A172 (cell line): Measurements from ENCODE around the gene CLSTN3. TPM values are rescaled to one million over a fixed set of nuclear protein-coding genes. Genes with fewer than 3 reads are reported as not detected.
"Not testable (repeated sequence)": the region's sequence is repeated elsewhere in the genome, so short reads cannot be mapped to it uniquely, and the experiment has no call there.

ENCODE experiments used
- DNase-seq: peaks from one replicate; pipeline ENCODE4 v3.0.0-alpha.2; 2015; ENCODE audit warnings: low spot score
- total RNA-seq: library from RNA; depleted of rRNA; stranded (reverse); fragments of >200 nt; shearing (Covaris generic); gene quantifications from 2 replicates; pipeline ENCODE4 v1.2.3, GENCODE V29; 2014

The CLSTN3 gene
- total RNA-seq, 1 experiment from 2014 or later = 8.5 TPM

DNA sequence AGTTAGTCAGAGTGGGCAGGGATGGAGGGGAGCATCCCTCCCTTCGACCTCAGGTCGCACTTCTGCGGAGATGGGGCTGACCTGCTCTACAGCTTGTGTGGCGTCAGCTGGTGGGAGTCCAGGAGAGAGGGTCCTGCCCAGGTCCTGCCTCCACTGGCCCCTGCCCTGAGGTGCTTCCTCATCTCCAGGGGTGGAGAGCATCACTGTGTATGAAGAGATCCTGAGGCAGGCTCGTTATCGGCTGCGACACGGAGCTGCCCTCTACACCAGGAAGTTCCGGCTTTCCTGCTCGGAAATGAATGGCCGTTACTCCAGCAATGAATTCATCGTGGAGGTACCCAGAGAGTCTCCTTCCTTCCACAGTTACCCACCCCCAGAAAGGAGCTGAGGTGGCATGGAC, 20.2 kb downstream of the CLSTN3 start:
- no peak for DNase-seq

DNA sequence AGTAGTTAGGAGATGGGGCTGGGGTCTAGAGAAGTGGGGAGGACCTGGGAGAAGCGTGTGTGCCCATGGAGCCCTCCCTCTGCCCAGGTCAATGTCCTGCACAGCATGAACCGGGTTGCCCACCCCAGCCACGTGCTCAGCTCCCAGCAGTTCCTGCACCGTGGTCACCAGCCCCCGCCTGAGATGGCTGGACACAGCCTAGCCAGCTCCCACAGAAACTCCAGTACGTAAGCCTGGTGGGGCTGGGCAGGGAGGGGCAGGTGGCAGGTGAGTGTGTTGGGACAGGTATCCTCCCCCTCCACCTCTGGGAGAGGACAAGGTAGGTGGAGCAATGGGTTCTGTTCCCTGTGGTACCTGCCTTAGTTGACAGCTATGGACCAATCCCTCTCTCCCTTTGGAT, 20.7 kb downstream of the CLSTN3 start:
- no peak for DNase-seq

- DNase-seq = no peak
These were observed 21.4 kb downstream of the CLSTN3 start for GRCh38 chr12:7151532-7151931.

DNA sequence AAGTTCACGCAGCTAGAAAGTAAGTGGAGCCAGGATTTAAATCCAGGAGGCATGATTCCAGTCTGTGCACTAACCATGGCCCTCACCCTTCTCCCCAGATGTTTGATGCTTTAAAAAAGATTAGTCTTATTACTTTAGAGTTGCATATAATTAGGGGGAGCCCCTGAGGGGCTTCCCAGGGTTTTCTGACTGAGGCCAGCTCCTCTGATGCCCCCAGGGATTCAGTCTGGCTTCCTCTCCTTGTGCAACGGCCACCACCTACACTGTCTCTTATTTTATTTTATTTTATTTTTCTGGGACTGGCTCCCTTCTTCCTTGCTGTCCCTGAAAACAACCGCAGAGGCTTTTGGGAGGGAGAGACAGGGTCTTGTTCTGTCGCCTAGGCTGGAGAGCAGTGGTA, 22.6 kb downstream of the CLSTN3 start:
- no peak for DNase-seq

- no peak for DNase-seq
These were observed 23.9 kb downstream of the CLSTN3 start for GRCh38 chr12:7154042-7154441.

GRCh38 chr12:7154901-7155470, 24.8 kb downstream of the CLSTN3 start:
- no peak for DNase-seq

DNA sequence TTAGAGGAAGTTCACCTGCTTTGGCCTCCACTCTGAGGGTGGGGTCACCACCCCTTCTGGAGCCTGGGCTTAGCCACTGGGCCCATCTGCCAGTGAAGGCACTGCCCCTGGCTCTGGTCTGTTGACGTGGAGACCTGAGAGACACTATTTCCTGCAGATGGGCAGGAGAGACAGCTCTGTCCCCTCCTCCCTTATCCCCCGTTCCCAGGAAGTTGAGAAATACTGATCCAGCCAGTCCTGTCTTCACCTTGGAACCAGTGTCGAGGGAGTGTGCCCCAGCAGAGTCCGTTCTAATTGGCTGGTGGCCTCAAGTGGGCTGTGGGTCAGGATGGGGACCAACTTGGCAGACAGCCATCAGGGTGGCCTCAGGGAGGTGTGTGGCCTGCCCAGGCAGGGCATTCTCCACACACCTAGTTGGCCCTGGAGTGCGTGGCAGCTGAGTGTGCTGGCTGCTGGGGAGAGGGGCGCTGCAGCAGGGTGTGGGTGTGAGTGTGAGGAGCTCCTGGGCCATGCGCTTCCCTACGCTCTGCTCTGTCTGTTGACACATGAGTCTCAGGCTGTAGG, 25.4 kb downstream of the CLSTN3 start:
- no peak for DNase-seq

- DNase-seq = no peak
These were observed 26.4 kb downstream of the CLSTN3 start for GRCh38 chr12:7156259-7157197.

- no peak for DNase-seq
These were observed 27.2 kb downstream of the CLSTN3 start for GRCh38 chr12:7157391-7157790.

GRCh38 chr12:7158781-7159609, 28.8 kb downstream of the CLSTN3 start:
- DNase-seq = no peak

GRCh38 chr12:7160183-7160582, 30.0 kb downstream of the CLSTN3 start:
- DNase-seq = no peak

- DNase-seq = no peak
These were observed 31.2 kb downstream of the CLSTN3 start for GRCh38 chr12:7161327-7161726.

DNA sequence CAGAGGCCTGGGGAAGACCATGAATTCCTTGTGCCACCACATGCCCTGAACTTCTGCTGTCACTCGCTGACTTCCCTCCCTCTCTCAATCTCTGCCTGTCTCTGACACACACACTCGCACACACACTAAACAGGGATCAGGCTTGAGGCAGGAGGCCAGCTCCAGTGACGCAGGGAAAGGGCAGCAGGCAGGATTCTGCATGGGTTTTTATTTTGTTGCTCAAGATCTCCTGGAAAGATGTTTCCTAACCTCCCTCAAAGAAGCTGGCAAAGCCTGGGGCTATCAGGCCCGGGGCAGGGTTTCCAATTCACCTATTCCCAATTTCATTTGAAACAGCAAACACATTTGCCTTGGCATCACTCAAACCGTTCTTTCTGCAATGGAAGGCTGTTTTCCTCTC, 31.6 kb downstream of the CLSTN3 start:
- no peak for DNase-seq

DNA sequence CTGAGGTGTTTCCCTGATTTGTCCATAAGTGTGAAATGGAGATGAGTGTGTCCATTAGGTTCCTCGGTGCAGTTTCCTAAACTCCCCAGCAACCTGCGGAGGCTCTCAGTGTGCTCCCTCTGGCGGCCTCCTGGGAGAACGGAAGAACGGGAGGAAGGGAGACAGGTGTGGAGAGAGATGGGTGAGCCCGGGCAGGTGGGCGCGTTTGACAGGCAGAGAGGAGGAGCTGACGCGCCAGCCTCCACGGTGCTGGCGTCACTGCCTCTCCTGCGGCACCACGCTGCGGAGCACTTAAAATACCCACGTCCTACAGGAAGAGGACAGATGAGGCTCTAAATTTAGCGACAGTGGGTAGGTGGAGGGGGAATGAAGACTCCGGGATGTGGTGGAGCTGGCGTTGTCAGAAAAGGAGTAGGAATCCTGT, 32.5 kb downstream of the CLSTN3 start:
- no peak for DNase-seq

GRCh38 chr12:7169951-7170350, 39.8 kb downstream of the CLSTN3 start:
- no peak for DNase-seq

GRCh38 chr12:7171854-7172253, 41.7 kb downstream of the CLSTN3 start:
- DNase-seq = no peak

GRCh38 chr12:7175493-7175892, 45.3 kb downstream of the CLSTN3 start:
- DNase-seq = no peak

DNA sequence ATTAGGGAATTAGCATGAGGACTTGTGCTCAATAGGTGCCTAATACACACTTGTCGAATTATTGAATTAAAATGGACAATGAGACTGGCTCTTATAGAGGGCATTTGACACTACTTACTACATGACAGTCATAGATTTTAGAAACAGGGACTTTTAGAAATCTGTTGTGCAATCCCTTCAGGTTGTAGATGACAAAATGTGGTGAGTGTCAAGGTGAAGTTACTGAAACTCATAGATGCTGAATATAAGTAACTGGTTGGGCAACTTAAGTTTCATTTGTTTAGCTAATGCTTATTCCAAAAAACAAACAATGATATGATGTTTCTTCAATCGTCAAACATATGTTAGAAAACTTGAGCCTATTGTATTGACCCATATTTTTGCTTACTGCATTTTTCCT, 46.4 kb downstream of the CLSTN3 start:
- DNase-seq = no peak

GRCh38 chr12:7178481-7178880, 48.3 kb downstream of the CLSTN3 start:
- DNase-seq = no peak

- DNase-seq = no peak
These were observed 50.5 kb downstream of the CLSTN3 start for GRCh38 chr12:7180685-7181084.

DNA sequence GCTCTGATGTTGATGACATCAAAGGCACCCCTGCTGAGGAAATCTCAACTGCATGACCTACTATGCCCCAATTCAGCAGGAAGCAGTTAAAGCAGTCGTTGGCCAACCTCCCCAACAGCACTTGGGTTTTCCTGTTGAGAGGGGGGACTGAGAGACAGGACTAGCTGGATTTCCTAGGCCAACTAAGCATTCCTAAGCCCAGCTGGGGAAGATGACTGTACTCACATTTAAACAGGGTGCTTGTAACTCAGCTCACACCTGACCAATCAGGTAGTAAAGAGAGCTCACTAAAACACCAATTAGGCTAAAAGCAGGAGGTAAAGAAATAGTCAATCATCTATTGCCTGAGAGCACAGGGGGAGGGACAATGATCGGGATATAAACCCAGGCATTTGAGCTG, 55.9 kb downstream of the CLSTN3 start:
- DNase-seq = not testable (repeated sequence)
